HG03442 (cell line): Measurements from ENCODE around the gene ATG13.

Experiments used
- ATAC-seq: cut with Tn5 transposase; IDR thresholded peaks from one replicate; pipeline ENCODE4 v1.9.1; 2021; ENCODE audit warnings: mild to moderate bottlenecking, moderate library complexity; ENCODE audit not compliant: unreplicated experiment

The ATG13 gene

GRCh38 chr11:46674463-46675287 is 57.3 kb downstream of the ATG13 start:
- ATAC-seq, result no peak

GRCh38 chr11:46675288-46675851 is 58.0 kb downstream of the ATG13 start:
- no peak for ATAC-seq

- no peak for ATAC-seq
Measured at GRCh38 chr11:46675949-46676348, 58.6 kb downstream of the ATG13 start.

GRCh38 chr11:46676436-46677158 is 59.2 kb downstream of the ATG13 start:
- no peak for ATAC-seq

- no peak for ATAC-seq
Measured at GRCh38 chr11:46677169-46677568, 59.8 kb downstream of the ATG13 start.

GRCh38 chr11:46677991-46678740 is 60.8 kb downstream of the ATG13 start:
- ATAC-seq, result no peak

GRCh38 chr11:46678741-46679130 is 61.4 kb downstream of the ATG13 start:
- ATAC-seq, result no peak

- ATAC-seq, result no peak
Measured at GRCh38 chr11:46679241-46680163, 62.1 kb downstream of the ATG13 start.

- ATAC-seq, result no peak
Measured at GRCh38 chr11:46680164-46680760, 62.9 kb downstream of the ATG13 start.

- ATAC-seq, result no peak
Measured at GRCh38 chr11:46680815-46681214, 63.5 kb downstream of the ATG13 start.

GRCh38 chr11:46681814-46682213 is 64.5 kb downstream of the ATG13 start:
- no peak for ATAC-seq

GRCh38 chr11:46682773-46683752 is 65.7 kb downstream of the ATG13 start:
- no peak for ATAC-seq

- ATAC-seq, result no peak
Measured at GRCh38 chr11:46684367-46684766, 67.0 kb downstream of the ATG13 start.

GRCh38 chr11:46686886-46687795 is 69.8 kb downstream of the ATG13 start:
- no peak for ATAC-seq

GRCh38 chr11:46690702-46691101 is 73.3 kb downstream of the ATG13 start:
- no peak for ATAC-seq

GRCh38 chr11:46692450-46692849 is 75.1 kb downstream of the ATG13 start:
- no peak for ATAC-seq

GRCh38 chr11:46693597-46694012 is 76.3 kb downstream of the ATG13 start:
- no peak for ATAC-seq

- no peak for ATAC-seq
Measured at GRCh38 chr11:46694072-46694471, 76.7 kb downstream of the ATG13 start.
